Kasumi-1 (cell line): Measurements from ENCODE around the gene G0S2.
A peak's percentile ranks its signal among the peaks of the same experiment; 100 is the strongest.

ENCODE experiments used
- DNase-seq, 2 experiments: peaks; one replicate each; lab custom pipeline; 2025; lab: John Stamatoyannopoulos, UW

The G0S2 gene

DNA sequence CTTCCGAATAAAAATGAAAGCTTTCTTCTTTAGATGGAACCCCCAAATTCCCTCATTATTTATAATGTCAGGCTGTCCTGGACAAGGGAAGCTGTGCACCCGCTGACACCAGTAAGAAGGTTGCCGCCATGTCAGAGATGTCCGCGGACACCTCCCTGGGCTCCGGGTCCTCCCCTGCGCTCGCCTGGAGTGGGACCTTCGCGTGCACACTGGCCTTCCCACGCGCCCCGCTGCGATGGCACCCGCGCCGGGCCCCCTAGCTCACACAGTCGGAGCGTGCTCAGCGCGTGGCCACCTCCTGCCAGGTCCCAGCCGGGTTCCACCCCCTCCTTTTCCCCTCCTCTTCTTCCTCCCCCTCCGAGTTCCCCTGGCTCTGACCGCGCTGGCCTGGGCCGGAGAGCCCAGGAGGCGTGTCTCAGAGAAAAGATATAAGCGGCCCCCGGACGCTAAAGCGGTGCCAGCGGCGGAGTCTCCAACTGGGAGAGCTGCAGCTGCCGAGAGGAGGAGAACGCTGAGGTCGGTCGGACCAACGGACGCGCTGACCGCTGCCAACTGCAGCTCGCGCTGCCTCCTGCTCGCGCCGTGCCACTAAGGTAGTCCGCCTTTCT, at the start of gene G0S2:
G0S2 (plus strand) TSS at position 456 of the 608 bp plus-strand sequence. CDS start 273 bp downstream, outside the sequence.
- DNase-seq: no peak

DNA sequence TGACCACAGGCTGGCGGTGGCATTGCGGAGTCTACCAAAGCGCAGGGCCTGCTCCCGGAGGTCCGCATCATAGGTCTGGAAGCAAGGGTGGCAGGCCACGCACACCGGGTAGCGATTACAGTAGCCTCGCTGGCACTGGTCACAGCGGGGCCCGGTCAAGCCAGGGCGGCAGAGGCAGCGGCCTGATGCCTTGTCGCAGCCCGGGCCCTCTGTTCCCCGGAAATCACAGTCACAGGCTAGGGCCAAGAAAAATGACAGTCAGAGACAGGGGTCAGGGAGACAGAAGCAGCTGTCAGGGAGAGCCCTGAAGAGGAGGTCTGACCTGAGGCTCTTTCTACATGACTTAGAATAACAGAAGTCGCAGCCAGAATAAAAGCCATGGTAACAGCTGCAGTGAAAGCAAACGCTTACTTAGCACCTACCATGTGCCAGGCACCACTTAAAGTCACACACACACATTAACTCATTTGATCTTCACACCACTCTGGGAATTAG, 49.4 kb upstream of the G0S2 start:
- DNase-seq: no peak

DNA sequence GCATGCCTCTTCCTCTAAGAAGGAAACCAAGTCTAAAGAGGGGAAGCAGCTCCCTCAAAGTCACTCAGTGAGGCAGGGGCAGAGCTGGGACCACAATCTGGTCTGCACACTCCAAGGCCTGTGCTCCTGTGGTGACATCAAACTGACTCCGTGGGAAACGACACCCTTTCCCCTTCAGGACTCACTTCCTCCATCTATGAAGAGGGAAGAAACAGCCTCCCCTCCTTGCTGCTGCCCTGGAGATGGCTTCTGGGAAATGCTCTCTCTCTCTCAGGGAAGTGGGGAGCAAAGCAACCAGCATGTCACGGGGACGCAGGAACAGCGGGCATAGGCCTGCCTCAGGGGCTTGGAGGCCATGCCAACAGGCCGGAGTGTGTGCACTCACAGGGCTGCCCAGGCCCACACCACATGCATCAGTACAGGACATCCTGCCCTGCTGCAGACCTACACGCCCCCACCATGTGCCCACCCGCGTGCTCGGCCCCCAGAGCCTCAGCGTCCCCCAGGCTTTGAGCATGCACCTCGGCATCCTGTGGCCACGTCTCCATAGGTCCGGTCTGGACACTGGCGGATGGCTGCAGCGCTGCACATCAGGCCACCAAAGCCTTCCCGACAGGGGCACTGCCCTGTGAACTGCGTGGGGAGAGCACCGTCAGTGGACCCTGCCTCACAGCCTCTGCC, 48.7 kb upstream of the G0S2 start:
- no peak for DNase-seq

DNA sequence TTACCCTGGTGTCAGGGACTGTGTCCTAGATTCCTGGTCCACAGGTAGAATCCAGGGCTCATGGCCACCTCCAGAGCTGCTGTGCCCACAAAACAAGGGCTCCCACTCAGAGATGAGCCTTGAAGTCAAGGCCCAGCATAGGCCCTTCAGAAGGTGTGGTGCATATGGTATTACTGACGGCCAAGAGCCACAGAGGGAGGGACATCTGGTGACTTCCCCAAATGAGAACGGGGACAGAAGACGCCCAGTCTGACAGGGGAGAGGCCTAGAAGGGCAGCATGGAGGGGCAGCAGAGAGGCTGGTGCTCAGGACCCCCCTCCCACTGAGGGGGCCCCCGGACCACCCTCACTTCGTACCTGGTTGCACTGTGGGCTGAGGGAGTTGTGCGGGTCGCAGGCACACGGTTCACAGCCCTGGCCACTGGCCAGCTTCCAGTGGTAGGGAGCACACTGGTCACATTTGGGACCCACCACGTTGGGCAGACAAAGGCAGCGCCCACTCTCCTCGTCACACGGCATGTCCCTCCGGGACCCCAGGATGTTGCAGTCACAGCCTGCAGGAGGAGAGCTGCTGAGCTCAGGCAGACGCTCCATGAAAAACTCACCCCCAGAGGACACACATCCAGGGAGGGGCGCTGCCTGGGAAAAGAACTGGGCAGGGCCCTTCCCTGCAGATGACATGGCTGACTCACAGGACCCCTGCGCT, 48.0 kb upstream of the G0S2 start:
- peak; percentile 9 for DNase-seq

- DNase-seq: peak; percentile 47 to 51
These were observed 47.4 kb upstream of the G0S2 start for GRCh38 chr1:209627732-209628196.

DNA sequence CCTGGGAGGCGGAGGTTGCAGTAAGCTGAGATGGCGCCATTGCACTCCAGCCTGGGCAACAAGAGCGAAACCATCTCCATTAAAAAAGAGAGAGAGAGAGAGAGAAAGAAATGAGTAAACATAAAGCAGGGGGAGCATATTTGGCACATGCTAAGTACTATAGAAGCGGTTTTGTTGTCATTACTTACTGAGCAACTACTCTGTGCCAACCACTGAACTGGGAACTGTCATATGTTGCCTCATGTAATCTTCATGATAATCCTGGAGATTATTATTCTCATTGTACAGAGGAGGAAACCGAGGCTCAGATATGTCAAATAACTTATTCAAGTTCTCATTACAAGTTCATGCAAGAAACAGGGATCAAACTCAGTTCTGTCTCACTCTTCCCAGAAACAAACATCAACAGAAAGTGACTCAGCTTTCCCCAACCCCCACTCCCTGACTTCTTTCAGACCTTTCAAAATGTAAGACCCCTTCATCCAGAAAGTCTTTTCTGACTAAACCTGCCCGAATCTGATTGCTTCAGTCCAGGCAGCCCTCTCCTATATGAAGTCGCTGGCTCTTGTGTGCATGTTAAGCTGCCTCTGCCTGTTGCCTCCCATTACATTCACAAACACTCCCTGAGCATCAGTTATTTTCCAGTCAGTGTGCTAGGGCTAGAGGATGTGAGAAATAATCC, 46.5 kb upstream of the G0S2 start:
- no peak for DNase-seq

GRCh38 chr1:209629621-209630382, 45.4 kb upstream of the G0S2 start:
- DNase-seq: no peak

- no peak for DNase-seq
These were observed 44.6 kb upstream of the G0S2 start for GRCh38 chr1:209630383-209631225.

DNA sequence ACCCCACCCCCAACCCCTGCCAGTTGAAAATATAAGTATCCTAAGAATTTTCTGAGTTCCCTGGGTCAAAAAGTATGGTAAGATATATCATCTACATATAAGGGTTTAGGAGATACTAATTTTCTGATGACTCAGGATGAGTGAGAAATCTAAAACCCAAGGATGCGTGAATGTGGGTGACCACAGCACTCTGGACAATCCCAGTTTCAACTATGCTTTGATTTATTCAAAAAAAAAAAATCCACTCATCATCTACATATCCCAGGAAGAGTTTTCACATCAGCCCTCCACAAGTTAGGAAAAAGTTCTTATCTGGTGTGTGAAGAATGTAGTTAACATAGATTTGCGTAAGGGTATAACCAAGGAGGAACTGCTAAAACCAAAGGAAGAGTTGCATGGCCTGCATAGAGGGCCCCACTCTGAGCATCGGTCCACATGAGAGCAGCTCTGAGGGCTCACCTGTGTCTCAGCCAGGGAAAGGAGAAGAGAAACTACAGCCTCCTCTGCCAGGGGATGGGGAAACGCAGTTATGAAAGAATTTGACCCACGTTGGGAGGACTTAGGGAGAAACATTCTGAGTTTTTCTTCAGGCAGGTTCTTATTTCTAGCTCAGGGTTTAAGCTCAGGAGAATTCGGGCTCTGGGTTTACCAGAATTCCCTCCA, 41.7 kb upstream of the G0S2 start:
- no peak for DNase-seq

DNA sequence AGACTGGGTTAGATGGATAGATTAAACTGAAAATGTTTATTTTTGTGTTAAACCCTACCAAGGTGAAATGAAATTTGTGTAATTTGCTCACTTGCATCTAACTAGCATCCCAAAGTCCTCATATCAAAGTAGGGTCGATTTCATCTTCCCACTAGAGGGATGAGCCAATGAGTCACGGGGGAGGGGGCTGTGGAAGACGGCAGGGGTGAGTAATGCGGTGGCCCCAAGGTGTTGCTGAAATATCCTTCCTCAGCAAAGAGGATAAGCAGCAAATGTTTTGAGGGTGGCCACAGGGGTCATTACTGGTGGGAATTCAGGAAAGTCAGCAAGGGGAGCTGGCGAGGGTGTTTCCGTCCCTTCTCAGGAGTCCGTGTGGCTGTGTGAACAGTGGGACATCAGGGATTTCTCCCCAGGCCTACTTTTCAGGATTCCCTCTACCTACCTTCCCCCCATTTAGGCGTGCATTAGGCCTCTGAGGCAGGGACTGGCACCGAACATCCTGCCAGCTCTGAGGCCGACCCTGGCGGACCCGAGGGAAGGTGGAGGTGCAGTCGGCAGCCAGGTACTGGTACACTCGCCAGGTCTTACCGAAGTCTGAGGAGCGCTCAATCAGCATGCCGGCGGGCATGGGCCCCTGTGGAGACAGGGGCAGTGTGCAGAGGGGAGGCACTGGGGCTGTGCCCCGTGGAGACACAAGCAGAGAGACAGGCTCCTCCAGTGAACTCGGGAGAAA, 41.0 kb upstream of the G0S2 start:
- DNase-seq: no peak

DNA sequence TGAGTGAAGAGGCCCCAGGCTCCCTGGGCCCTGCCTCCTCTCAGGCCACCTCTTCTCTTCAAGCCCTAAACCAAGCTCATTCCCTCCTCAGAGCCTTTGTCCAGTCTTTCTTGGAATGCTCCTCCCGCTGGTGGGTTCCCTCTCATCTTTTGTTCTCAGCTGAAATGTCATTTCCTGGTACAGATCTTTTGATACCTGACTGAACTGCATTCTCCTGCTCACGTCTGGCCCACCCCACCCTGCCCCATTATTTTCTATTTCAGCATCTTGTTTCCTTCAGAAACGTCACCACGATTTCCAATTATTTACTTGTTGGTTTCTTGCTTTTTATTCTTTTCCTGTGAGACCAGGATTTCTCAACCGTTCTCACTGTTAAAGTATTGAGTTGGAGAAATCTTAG, 39.4 kb upstream of the G0S2 start:
- DNase-seq: no peak

- DNase-seq: no peak
These were observed 33.4 kb upstream of the G0S2 start for GRCh38 chr1:209641832-209642172.

DNA sequence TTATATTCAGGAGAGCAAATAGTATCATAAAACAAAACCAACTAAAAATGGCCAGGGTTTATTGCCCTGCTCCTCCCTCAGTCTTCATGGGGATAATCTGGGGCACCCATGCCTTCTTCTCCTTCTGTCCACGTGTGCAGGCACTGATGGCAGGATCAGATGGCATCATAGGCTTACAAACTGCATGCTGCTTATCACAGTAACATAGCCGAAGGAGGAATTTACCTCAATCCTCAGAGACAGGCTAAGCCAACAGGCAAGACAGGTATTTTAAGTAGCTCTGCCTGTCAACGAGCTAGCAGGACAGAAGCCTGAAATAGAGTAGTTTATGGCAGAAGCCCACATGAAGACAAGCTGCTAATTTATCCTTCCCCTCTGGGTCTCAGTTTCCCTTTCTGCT, 32.4 kb upstream of the G0S2 start:
- DNase-seq: no peak

- no peak for DNase-seq
These were observed 31.8 kb upstream of the G0S2 start for GRCh38 chr1:209643285-209644020.

DNA sequence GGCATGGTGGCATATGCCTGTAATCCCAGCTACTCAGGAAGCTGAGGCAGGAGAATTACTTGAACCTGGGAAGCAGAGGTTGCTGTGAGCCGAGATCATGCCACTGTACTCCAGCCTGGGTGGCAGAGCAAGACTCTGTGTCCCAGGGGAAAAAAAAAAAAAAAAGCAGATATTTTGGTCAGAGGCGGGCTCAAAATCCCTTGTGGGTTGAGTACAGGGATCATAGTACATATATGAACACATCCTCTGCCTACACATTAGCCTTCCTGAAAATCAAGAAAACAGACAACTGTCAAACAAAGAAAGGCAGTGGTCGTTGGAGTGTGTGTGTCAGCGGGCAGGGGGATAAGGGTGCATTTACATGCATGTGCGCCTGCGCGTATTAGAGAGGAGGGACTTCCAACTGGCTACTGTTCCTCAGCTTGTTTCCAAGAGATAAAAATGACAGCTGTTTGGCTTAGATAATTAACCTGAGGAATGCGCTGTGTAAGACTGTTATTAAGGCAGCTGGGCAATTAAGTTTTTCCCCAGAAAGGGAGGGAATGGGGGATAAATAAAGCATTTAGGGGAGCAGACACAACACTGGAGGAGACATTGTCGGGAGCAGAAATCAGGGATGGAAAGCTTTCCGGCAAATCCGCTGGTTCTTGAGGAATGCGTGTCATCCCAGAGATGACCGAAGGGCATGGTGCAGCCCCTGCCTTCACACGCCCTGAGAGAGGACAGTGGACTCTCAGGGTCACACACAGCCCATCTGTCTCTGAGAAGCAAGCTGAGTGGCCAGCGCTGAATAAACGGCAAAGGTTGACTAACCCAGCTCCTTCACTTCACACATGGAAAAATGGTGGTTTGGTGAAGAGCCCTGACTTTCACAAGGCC, 29.4 kb upstream of the G0S2 start:
- DNase-seq: no peak

DNA sequence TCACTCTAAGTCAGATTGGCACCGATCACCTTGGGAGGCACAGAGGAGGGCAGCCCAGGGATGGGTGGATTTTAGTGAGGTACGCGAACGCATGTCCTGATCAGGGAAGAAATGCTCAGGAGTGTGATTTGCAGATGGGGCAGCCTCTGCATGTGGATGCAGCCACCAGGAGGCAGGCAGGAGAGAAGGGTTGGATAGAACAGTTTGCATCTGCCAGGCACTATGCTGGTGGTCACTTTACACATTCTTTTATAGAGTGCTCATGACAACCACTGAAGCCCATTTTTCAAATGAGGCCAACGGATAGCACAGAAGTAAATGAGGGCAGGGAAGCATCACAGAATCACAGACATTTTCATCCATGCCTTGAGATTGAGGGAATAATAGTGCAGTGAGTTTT, 28.7 kb upstream of the G0S2 start:
- peak in 1 of 2 experiments; percentile 6 for DNase-seq

DNA sequence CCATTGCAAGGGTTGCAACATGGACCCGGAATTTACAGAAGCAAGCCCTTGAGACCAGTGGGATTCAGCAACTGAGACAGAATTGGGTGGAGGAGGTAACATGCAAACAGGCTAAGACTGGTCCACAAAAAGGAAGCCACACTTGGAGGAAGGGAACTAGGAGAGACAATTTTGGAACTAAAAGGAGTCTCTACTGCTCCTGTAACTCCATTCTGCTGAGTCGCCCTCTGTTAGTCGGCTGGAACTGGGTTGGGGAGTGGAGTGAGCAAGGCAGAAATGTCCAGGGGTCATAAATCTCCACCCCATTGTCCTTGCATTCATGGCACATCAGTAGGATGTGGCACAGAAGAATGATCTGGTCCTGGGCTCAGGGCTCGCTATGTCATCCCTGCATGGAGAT, 28.1 kb upstream of the G0S2 start:
- no peak for DNase-seq

DNA sequence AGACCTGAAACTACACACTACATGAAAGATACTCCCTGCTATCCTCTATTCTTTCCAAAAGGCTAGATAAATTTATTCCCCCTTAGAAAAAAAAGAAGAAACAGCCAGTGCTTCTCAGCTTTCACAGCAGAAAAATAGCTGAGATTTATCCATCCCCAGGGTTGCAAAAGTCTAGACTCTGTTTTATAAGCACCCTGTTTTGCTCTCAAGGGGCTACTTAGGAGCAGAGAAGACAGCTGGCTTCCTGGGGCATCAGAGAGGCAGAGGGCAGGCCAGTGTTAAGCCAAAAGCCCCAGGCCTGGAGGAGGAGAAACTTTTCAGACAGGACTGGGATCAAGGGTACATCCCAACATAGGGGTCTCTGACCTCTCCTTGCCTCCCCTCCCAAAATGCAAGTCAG, 26.9 kb upstream of the G0S2 start:
- no peak for DNase-seq
